Uterus (tissue), 2 donors: ENCODE measurements around the gene PEPD.

Experiments used
- CTCF ChIP-seq, 4 experiments: fragments of 200-600 bp in 2 of 4; fragments of 450-650 bp in 2 of 4; sonication (generic) in 2 of 4; IDR thresholded peaks; one replicate each; pipeline ENCODE4 v1.5.1; 2016 to 2019; ENCODE audit warnings: antibody characterized with exemption in 4 of 4, mild to moderate bottlenecking in 2 of 4, moderate library complexity in 1 of 4
- POLR2A ChIP-seq, 2 donors: fragments of 450-650 bp; IDR thresholded peaks; one replicate each; pipeline ENCODE4 v1.6.1; 2016; ENCODE audit warnings: antibody characterized with exemption in 2 of 2, mild to moderate bottlenecking in 1 of 2, moderate library complexity in 1 of 2

DNA sequence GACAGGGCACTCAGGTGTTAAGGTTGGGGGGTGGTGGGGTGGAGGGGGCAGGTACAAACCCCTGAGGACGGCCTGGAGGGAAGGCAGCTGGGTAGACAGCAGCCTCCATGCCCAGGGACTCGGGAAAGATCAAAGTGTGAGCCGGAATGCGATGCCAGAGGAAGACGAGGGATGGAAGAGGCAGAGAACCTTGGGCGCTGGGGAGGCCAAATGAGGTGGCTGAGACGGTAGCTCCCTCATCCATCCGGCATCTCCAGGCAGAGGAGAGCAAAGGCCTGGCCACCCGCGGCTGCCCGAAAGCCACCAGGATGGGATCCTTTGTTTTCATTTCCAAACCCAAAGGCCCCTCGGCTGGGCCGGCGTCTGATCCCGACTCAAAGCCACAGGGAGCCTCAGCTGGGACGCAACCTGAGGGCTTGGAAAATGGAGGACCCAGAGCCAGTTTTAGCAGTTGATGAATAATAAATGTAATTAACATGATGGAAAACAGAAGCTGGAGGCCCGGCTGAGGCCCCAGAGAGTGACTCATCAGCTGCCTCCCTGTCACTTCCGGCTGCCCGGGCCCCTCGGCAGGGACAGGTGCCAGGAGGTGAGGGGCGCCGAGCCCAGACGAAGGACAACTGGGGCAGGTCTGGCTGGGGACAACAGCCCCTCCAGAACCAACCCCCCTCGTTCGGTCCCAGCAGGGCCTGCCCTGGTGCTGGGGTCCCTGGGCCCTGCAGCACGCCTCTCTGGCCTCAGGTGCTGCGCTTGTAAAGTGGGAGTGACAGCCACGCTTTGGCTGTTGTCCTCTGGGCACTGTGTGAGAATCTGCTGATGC lies 86.5 kb downstream of the PEPD start:
- no peak for TF ChIP-seq CTCF (IDR thresholded peaks at IDR 0.05)
- TF ChIP-seq POLR2A (IDR thresholded peaks at IDR 0.05), result no peak
